Measurements from ENCODE around the gene STYXL2.

DNA sequence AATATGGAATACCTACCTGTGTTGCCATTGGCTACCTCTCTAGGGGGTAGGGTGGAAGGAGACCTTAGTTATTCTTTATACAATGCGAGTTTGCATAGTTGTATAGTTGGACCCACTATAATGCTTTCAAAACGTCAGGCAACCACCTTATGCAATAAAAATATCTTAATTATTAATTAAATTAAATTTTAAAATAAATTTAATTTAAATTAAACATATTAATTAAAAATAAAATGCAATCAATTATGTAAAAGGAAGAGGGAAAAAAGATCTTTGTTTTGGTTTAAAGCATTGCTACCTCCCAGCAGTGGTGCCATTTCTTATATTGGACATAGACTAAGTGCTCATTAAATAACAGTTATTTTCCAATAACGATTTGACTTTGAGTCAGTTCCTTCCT, 26.0 kb upstream of the STYXL2 start:
- no peak for TF ChIP-seq ZC3H10 (CRISPR knock-in tag; IDR thresholded peaks at IDR 0.05)
- TF ChIP-seq OSR1 (CRISPR knock-in tag; IDR thresholded peaks at IDR 0.05) = no peak
- no peak for TF ChIP-seq CREB5 (CRISPR knock-in tag; IDR thresholded peaks at IDR 0.05; ENCODE audit: low read depth)
- no peak for TF ChIP-seq ARNTL (CRISPR knock-in tag; IDR thresholded peaks at IDR 0.05; ENCODE audit: borderline replicate concordance, low read depth)
- TF ChIP-seq RARB (CRISPR knock-in tag; IDR thresholded peaks at IDR 0.05) = no peak
- no peak for TF ChIP-seq TCF4 (CRISPR knock-in tag; IDR thresholded peaks at IDR 0.05; ENCODE audit: borderline replicate concordance)
- TF ChIP-seq, protein P1, sequence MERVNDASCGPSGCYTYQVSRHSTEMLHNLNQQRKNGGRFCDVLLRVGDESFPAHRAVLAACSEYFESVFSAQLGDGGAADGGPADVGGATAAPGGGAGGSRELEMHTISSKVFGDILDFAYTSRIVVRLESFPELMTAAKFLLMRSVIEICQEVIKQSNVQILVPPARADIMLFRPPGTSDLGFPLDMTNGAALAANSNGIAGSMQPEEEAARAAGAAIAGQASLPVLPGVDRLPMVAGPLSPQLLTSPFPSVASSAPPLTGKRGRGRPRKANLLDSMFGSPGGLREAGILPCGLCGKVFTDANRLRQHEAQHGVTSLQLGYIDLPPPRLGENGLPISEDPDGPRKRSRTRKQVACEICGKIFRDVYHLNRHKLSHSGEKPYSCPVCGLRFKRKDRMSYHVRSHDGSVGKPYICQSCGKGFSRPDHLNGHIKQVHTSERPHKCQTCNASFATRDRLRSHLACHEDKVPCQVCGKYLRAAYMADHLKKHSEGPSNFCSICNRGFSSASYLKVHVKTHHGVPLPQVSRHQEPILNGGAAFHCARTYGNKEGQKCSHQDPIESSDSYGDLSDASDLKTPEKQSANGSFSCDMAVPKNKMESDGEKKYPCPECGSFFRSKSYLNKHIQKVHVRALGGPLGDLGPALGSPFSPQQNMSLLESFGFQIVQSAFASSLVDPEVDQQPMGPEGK (CRISPR knock-in tag; IDR thresholded peaks at IDR 0.05; ENCODE audit: borderline replicate concordance) = no peak
- TF ChIP-seq CSDC2 (CRISPR knock-in tag; IDR thresholded peaks at IDR 0.05) = no peak
- TF ChIP-seq BACH2 (CRISPR knock-in tag; IDR thresholded peaks at IDR 0.05; ENCODE audit: borderline replicate concordance) = no peak
- no peak for TF ChIP-seq ZFP30 (CRISPR knock-in tag; IDR thresholded peaks at IDR 0.05)
